Trophoblast cell (in vitro differentiated cells and primary cell): ENCODE results near the gene PARK7.

Experiments
- DNase-seq, 2 donors: peaks; one replicate each; pipeline ENCODE4 v3.0.0-alpha.2; 2016
- H2AFZ ChIP-seq: 2 replicates; pipeline ENCODE4 v1.6.1; 2013; ENCODE audit warnings: low read length, moderate library complexity, mild to moderate bottlenecking; ENCODE audit not compliant: insufficient read depth, poor library complexity
- H2AK5ac ChIP-seq: 2 replicates; pipeline ENCODE4 v1.6.1; 2013; ENCODE audit warnings: mild to moderate bottlenecking, low read length
- H2BK120ac ChIP-seq: 2 replicates; pipeline ENCODE4 v1.6.1; 2013; ENCODE audit warnings: low read length, mild to moderate bottlenecking, moderate library complexity; ENCODE audit not compliant: insufficient read depth, poor library complexity
- H2BK12ac ChIP-seq: 2 replicates; pipeline ENCODE4 v1.6.1; 2013; ENCODE audit warnings: mild to moderate bottlenecking, low read length, moderate library complexity
- H2BK5ac ChIP-seq: 2 replicates; pipeline ENCODE4 v1.6.1; 2013; ENCODE audit warnings: low read length, low read depth, moderate library complexity, mild to moderate bottlenecking; ENCODE audit not compliant: poor library complexity
- H3K14ac ChIP-seq: 2 replicates; pipeline ENCODE4 v1.6.1; 2013; ENCODE audit warnings: mild to moderate bottlenecking, low read length
- H3K18ac ChIP-seq: 2 replicates; pipeline ENCODE4 v1.6.1; 2013; ENCODE audit warnings: mild to moderate bottlenecking, low read length
- H3K23ac ChIP-seq: 2 replicates; pipeline ENCODE4 v1.6.1; 2013; ENCODE audit warnings: low read length
- H3K27ac ChIP-seq: 2 replicates; pipeline ENCODE4 v1.5.1; 2013; ENCODE audit warnings: low read depth, mild to moderate bottlenecking, inconsistent platforms, low read length, moderate library complexity
- H3K27me3 ChIP-seq: 2 replicates; pipeline ENCODE4 v1.6.1; 2013; ENCODE audit warnings: inconsistent platforms, mild to moderate bottlenecking, low read length, moderate library complexity; ENCODE audit not compliant: insufficient read depth
- H3K36me3 ChIP-seq, 2 experiments: 1 replicate in 1 of 2; 2 replicates in 1 of 2; pipeline ENCODE4 v1.6.1; 2013; ENCODE audit warnings: low read length in 2 of 2, mild to moderate bottlenecking in 2 of 2, moderate library complexity in 1 of 2; ENCODE audit not compliant: insufficient read depth in 2 of 2, control insufficient read depth in 1 of 2
- H3K4ac ChIP-seq: 2 replicates; pipeline ENCODE4 v1.6.1; 2013; ENCODE audit warnings: low read depth, mild to moderate bottlenecking, low read length, moderate library complexity
- H3K4me1 ChIP-seq, 2 experiments: 1 replicate in 1 of 2; 2 replicates in 1 of 2; pipeline ENCODE4 v1.6.1; 2013; ENCODE audit warnings: low read length in 2 of 2, mild to moderate bottlenecking in 2 of 2, moderate library complexity in 1 of 2; ENCODE audit not compliant: insufficient read depth in 2 of 2, control insufficient read depth in 1 of 2
- H3K4me2 ChIP-seq: 2 replicates; pipeline ENCODE4 v1.6.1; 2013; ENCODE audit warnings: inconsistent platforms, mild to moderate bottlenecking, low read length, moderate library complexity
- H3K4me3 ChIP-seq: 2 replicates; pipeline ENCODE4 v1.5.1; 2013; ENCODE audit warnings: mild to moderate bottlenecking, low read depth, low read length, inconsistent platforms
- H3K79me1 ChIP-seq: one replicate; pipeline ENCODE4 v1.6.1; 2013; ENCODE audit warnings: low read length
- H3K79me2 ChIP-seq: 2 replicates; pipeline ENCODE4 v1.6.1; 2013; ENCODE audit warnings: low read length, mild to moderate bottlenecking; ENCODE audit not compliant: control insufficient read depth, insufficient read depth, poor library complexity
- H3K9ac ChIP-seq: 2 replicates; pipeline ENCODE4 v1.6.1; 2013; ENCODE audit warnings: mild to moderate bottlenecking, low read length
- H3K9me3 ChIP-seq: 2 replicates; pipeline ENCODE4 v1.6.1; 2013; ENCODE audit warnings: low read depth, mild to moderate bottlenecking, control low read depth, inconsistent platforms, low read length; ENCODE audit not compliant: insufficient read depth
- H4K12ac ChIP-seq: 2 replicates; pipeline ENCODE4 v1.6.1; 2013; ENCODE audit warnings: low read depth, mild to moderate bottlenecking, low read length, moderate library complexity
- H4K8ac ChIP-seq: 2 replicates; pipeline ENCODE4 v1.6.1; 2013; ENCODE audit warnings: low read depth, mild to moderate bottlenecking, low read length, moderate library complexity
- H4K91ac ChIP-seq: one replicate; pipeline ENCODE4 v1.6.1; 2013; ENCODE audit warnings: low read depth, mild to moderate bottlenecking, low read length, moderate library complexity
- WGBS: extraction: QIAGEN DNeasy Blood & Tissue Kit; methylation state at CpG from one replicate; pipeline ENCODE4 v1.1.7; 2013; ENCODE audit warnings: missing lambda C conversion rate; ENCODE audit not compliant: insufficient read length, insufficient coverage; ENCODE audit errors: extremely low coverage; 5-methylcytosine and 5-hydroxymethylcytosine counted together

PARK7 gene

DNA sequence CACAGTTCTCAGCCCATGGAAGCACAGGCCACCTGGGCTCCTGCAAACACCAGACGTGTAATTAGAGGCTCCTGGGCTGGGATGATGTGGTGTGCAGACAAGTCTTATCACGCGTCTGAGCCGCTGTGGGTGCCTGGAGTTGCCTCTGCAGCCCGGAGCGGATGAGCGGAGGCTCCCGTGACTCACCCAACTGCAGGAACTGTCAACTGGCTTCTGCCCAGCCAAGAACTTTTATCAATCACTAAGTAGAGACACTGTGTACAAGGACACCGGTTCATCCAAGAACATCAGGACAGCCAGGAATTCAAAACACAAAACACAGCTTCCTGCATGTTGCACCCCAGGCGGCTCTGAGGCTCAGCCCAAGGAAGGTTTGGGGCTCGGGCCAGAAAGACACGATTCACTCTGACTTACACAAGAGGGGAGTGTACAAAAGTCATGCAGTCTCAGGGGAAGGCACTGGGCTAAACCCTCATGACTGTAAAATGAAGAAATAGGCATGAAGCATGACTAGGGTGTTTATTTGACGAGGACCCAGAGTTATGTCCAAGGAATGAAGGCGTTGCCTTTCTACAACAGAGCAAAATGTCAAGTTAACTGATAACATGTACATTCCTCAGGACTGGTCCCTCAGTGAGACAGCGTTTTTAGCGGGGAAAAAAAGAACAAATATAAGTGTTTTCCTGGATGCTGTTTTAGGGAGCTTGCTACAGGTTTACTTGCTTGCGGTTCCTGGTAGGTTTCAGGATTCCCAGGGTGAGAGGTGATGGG is 43.5 kb downstream of the PARK7 start:
- H3K23ac ChIP-seq: no peak overlapping the region
- H3K79me2 ChIP-seq: no peaks in the 10 kb centered on the region
- peak overlapping the region; percentile 53 for H3K14ac ChIP-seq
- no peak overlapping the region for H3K4me3 ChIP-seq
- H3K4me2 ChIP-seq: peak overlapping the region; percentile 5
- H3K27me3 ChIP-seq: no peaks in the 10 kb centered on the region
- peak overlapping the region; percentile 66 for H2BK120ac ChIP-seq
- no peak overlapping the region for H3K9ac ChIP-seq
- no peak overlapping the region for H2AK5ac ChIP-seq
- peaks cover 1% of the 10 kb centered on the region for H3K9me3 ChIP-seq
- H3K18ac ChIP-seq: peak overlapping the region; percentile 74
- peak; percentile 96 to 97 for DNase-seq
- peak overlapping the region; percentile 67 for H4K91ac ChIP-seq
- H3K79me1 ChIP-seq: peaks cover 21% of the 10 kb centered on the region
- no peak overlapping the region for H2AFZ ChIP-seq
- peak overlapping the region; percentile 85 for H2BK12ac ChIP-seq
- H2BK5ac ChIP-seq: peak overlapping the region; percentile 92
- H3K36me3 ChIP-seq: peaks cover 10 to 14% of the 10 kb centered on the region in 2 experiments
- peak overlapping the region; percentile 2 for H4K8ac ChIP-seq
- H3K4me1 ChIP-seq: peaks cover 19 to 23% of the 10 kb centered on the region in 2 experiments
- H3K27ac ChIP-seq: peak overlapping the region; percentile 88
- H3K4ac ChIP-seq: no peak overlapping the region
- H4K12ac ChIP-seq: no peak overlapping the region
- WGBS: no CpG with 5 or more reads among the region's 17 CpGs

DNA sequence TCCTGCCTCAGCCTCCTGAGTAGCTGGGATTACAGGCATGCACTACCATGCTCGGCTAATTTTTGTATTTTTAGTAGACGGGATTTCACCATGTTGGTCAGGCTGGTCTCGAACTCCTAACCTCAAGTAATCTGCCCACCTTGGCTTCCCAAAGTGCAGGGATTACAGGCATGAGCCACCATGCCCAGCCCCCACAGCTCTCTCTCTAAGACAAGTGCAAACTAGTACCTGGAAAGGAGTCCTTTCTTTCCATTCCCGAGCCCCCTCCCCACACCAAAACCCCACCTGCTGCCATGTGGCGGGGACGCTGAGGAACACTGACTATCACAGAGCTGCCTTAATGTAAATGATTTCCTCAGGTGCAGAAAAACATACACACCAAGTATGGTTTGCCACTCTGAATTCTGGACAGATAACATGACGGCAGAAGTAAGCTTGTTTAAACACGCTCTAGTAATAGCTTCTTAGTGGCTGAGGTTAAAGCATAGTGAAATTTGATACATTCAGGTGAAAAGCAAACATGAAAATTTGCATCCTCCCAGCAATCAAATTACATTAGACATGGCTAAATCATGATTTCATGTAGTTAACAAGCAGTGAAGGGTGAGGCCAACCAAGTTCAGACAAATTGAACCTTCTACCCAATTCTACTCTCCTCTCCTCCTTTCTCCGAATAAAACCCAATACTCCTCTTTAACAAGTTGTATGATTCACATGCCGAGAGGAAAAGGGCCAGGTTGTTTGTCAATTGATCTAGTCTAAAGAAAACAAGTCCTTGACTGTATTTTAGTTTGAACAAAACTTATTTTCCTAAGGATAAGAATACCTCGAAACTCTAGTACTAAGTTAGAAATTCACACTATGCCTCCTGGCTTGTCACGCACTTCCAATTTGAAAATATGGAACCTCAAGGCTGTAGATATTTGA is 44.8 kb downstream of the PARK7 start:
- no peak overlapping the region for H3K14ac ChIP-seq
- no peak overlapping the region for H3K4me2 ChIP-seq
- DNase-seq: peak in 1 of 2 donors; percentile 47
- H2AFZ ChIP-seq: no peak overlapping the region
- no peaks in the 10 kb centered on the region for H3K27me3 ChIP-seq
- peaks cover 2% of the 10 kb centered on the region for H3K9me3 ChIP-seq
- no peak overlapping the region for H3K23ac ChIP-seq
- H2BK5ac ChIP-seq: no peak overlapping the region
- H2BK120ac ChIP-seq: peak overlapping the region; percentile 66
- peaks cover 2% of the 10 kb centered on the region for H3K79me2 ChIP-seq
- peak overlapping the region; percentile 70 for H2BK12ac ChIP-seq
- H3K4me1 ChIP-seq: peaks cover 19 to 26% of the 10 kb centered on the region in 2 experiments
- 100% methylated on average over 1 of the region's 12 CpGs for WGBS
- H3K79me1 ChIP-seq: peaks cover 21% of the 10 kb centered on the region
- no peak overlapping the region for H3K4me3 ChIP-seq
- H2AK5ac ChIP-seq: no peak overlapping the region
- H4K8ac ChIP-seq: no peak overlapping the region
- H4K91ac ChIP-seq: peak overlapping the region; percentile 48
- H3K4ac ChIP-seq: no peak overlapping the region
- H3K18ac ChIP-seq: no peak overlapping the region
- H4K12ac ChIP-seq: no peak overlapping the region
- H3K9ac ChIP-seq: no peak overlapping the region
- peaks cover 19 to 24% of the 10 kb centered on the region in 2 experiments for H3K36me3 ChIP-seq
- peak overlapping the region; percentile 88 for H3K27ac ChIP-seq

DNA sequence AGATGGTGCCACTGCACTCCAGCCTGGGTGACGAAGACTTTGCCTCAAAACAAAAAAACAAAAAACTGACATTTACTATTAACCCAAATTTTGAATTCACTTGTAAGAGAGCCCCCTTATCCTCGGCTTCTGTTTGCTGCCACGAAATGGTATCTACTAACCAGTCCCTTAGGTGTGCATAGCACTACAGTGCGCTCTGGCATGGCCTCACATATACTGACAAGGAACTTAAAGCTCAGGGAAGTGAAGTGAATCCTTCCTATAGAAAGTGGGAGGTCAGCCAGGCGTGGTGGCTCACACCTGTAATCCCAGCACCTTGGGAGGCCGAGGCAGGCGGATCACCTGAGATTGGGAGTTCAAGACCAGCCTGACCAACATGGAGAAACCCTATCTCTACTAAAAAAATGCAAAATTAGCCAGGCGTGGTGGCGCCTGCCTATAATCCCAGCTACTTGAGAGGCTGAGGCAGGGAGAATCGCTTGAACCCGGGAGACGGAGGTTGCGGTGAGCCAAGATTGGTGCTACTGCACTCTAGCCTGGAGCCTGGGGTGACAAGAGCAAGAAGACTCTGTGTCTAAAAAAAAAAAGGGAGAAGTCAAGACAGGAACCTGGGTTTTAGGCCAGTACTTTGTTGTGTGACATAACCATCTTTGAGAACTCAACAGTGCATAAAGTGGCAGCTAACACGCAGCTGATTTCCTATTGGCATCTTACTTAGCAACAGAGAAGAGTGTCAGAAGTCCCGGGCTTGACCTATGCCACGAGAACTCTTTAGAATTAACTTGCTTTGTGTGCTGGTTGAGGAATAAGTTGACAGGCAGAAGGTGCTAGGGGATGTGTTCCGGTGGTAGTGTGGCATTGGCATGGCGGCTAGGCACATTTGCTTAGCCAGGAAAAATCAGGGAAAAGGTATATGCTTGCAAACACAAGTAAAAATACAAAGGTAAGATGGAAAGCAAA is 47.8 kb downstream of the PARK7 start:
- H4K8ac ChIP-seq: no peak overlapping the region
- WGBS: no CpG with 5 or more reads among the region's 18 CpGs
- peaks cover 2% of the 10 kb centered on the region for H3K9me3 ChIP-seq
- H3K36me3 ChIP-seq: peaks cover 34 to 45% of the 10 kb centered on the region in 2 experiments
- no peak overlapping the region for H2AK5ac ChIP-seq
- H4K91ac ChIP-seq: no peak overlapping the region
- H3K4me3 ChIP-seq: no peak overlapping the region
- H2BK5ac ChIP-seq: no peak overlapping the region
- peaks cover 13 to 19% of the 10 kb centered on the region in 2 experiments for H3K4me1 ChIP-seq
- no peak overlapping the region for H3K14ac ChIP-seq
- DNase-seq: no peak
- H3K23ac ChIP-seq: no peak overlapping the region
- H2AFZ ChIP-seq: no peak overlapping the region
- H3K4me2 ChIP-seq: no peak overlapping the region
- no peak overlapping the region for H2BK12ac ChIP-seq
- no peak overlapping the region for H3K27ac ChIP-seq
- H3K9ac ChIP-seq: no peak overlapping the region
- H2BK120ac ChIP-seq: no peak overlapping the region
- no peaks in the 10 kb centered on the region for H3K27me3 ChIP-seq
- peaks cover 7% of the 10 kb centered on the region for H3K79me2 ChIP-seq
- no peak overlapping the region for H3K4ac ChIP-seq
- no peak overlapping the region for H4K12ac ChIP-seq
- peak overlapping the region; percentile 39 for H3K18ac ChIP-seq
- H3K79me1 ChIP-seq: peaks cover 17% of the 10 kb centered on the region
